Activated naive CD8-positive, alpha-beta T cell treated with anti-CD3 and anti-CD28 coated beads, Interleukin-2, amount 50 U/mL, for 16 hours (primary cell): Measurements from ENCODE around the gene RNU1-3.
"Not testable (repeated sequence)": the region's sequence is repeated elsewhere in the genome, so short reads cannot be mapped to it uniquely, and the experiment has no call there.

Experiments used
- DNase-seq: peaks from one replicate; pipeline ENCODE4 v3.0.0-alpha.2; 2020; ENCODE audit warnings: low read depth, low spot score

The RNU1-3 gene

GRCh38 chr1:16666502-16667413 is at the start of gene RNU1-3:
Gene RNU1-3, minus strand, starts transcription at chr1:16666948.
- not testable (repeated sequence) for DNase-seq

GRCh38 chr1:16713480-16713879 is 46.7 kb upstream of the RNU1-3 start:
- not testable (repeated sequence) for DNase-seq

GRCh38 chr1:16712984-16713383 is 46.2 kb upstream of the RNU1-3 start:
- not testable (repeated sequence) for DNase-seq

GRCh38 chr1:16712582-16712981 is 45.8 kb upstream of the RNU1-3 start:
- DNase-seq: not testable (repeated sequence)

GRCh38 chr1:16712131-16712530 is 45.4 kb upstream of the RNU1-3 start:
- DNase-seq: not testable (repeated sequence)

- not testable (repeated sequence) for DNase-seq
Measured at GRCh38 chr1:16710618-16711017, 43.9 kb upstream of the RNU1-3 start.

- DNase-seq: not testable (repeated sequence)
Measured at GRCh38 chr1:16709659-16710087, 42.9 kb upstream of the RNU1-3 start.

GRCh38 chr1:16708704-16709103 is 42.0 kb upstream of the RNU1-3 start:
- not testable (repeated sequence) for DNase-seq

GRCh38 chr1:16707130-16708093 is 40.7 kb upstream of the RNU1-3 start:
- not testable (repeated sequence) for DNase-seq

GRCh38 chr1:16706302-16706701 is 39.6 kb upstream of the RNU1-3 start:
- DNase-seq: not testable (repeated sequence)

- not testable (repeated sequence) for DNase-seq
Measured at GRCh38 chr1:16704502-16705100, 37.9 kb upstream of the RNU1-3 start.

- not testable (repeated sequence) for DNase-seq
Measured at GRCh38 chr1:16704076-16704475, 37.3 kb upstream of the RNU1-3 start.

GRCh38 chr1:16703602-16704001 is 36.9 kb upstream of the RNU1-3 start:
- not testable (repeated sequence) for DNase-seq

- not testable (repeated sequence) for DNase-seq
Measured at GRCh38 chr1:16703141-16703540, 36.4 kb upstream of the RNU1-3 start.

- not testable (repeated sequence) for DNase-seq
Measured at GRCh38 chr1:16702280-16702679, 35.5 kb upstream of the RNU1-3 start.

- not testable (repeated sequence) for DNase-seq
Measured at GRCh38 chr1:16701189-16701588, 34.4 kb upstream of the RNU1-3 start.

GRCh38 chr1:16700138-16700895 is 33.6 kb upstream of the RNU1-3 start:
- not testable (repeated sequence) for DNase-seq

GRCh38 chr1:16699440-16699839 is 32.7 kb upstream of the RNU1-3 start:
- DNase-seq: not testable (repeated sequence)

- not testable (repeated sequence) for DNase-seq
Measured at GRCh38 chr1:16697152-16697551, 30.4 kb upstream of the RNU1-3 start.

GRCh38 chr1:16696507-16697150 is 29.9 kb upstream of the RNU1-3 start:
- DNase-seq: not testable (repeated sequence)
